Rectal smooth muscle tissue (tissue), 1 donor: ENCODE measurements around the gene POTEH.
"Not testable (repeated sequence)": the region's sequence is repeated elsewhere in the genome, so short reads cannot be mapped to it uniquely, and the experiment has no call there.

Experiments used
- H3K27ac ChIP-seq: one replicate; pipeline ENCODE4 v1.7.0; 2013; ENCODE audit warnings: low read depth, low read length, inconsistent platforms
- H3K27me3 ChIP-seq: one replicate; pipeline ENCODE4 v1.7.0; 2013; ENCODE audit warnings: low read length; ENCODE audit not compliant: control insufficient read depth, insufficient read depth
- H3K36me3 ChIP-seq: one replicate; pipeline ENCODE4 v1.7.0; 2013; ENCODE audit warnings: low read length; ENCODE audit not compliant: control insufficient read depth, insufficient read depth
- H3K4me1 ChIP-seq: one replicate; pipeline ENCODE4 v1.7.0; 2013; ENCODE audit warnings: low read length; ENCODE audit not compliant: control insufficient read depth, insufficient read depth
- H3K4me3 ChIP-seq: one replicate; pipeline ENCODE4 v1.7.0; 2013; ENCODE audit warnings: low read length
- H3K9ac ChIP-seq: one replicate; pipeline ENCODE4 v1.7.0; 2013; ENCODE audit warnings: low read length

Gene POTEH

DNA sequence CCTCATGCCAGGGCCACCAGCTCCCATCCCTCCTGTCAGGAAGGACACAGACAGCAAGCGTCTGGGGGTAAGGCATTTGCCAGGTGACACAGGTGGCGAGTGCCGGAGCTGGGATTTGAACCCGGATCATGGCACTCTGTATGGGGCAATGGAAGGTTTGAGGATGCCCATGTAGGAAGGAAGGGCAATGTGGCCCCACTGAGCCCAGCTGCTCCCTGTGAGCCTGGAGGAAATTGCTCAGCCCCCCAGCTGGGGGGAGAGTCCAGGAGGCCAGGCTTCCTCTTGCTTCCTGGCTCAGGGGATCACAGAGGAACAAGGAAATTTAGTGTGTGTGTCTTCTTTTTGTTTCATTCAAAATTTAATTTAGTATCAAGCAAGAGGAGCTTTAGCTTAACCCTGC lies 2.1 kb upstream of the POTEH start:
- not testable (repeated sequence) for H3K36me3 ChIP-seq, H3K4me3 ChIP-seq, H3K27me3 ChIP-seq, H3K4me1 ChIP-seq, H3K9ac ChIP-seq, H3K27ac ChIP-seq

- H3K4me1 ChIP-seq, H3K27me3 ChIP-seq, H3K27ac ChIP-seq, H3K4me3 ChIP-seq, H3K36me3 ChIP-seq, H3K9ac ChIP-seq: not testable (repeated sequence)
These were observed 1.7 kb upstream of the POTEH start for GRCh38 chr22:15688090-15688489.

GRCh38 chr22:15689012-15689748 lies 646 bp upstream of the POTEH start:
- H3K4me3 ChIP-seq, H3K9ac ChIP-seq, H3K36me3 ChIP-seq, H3K27ac ChIP-seq, H3K27me3 ChIP-seq, H3K4me1 ChIP-seq: not testable (repeated sequence)

- H3K27ac ChIP-seq, H3K4me3 ChIP-seq, H3K4me1 ChIP-seq, H3K27me3 ChIP-seq, H3K9ac ChIP-seq, H3K36me3 ChIP-seq: not testable (repeated sequence)
These were observed 23.8 kb downstream of the POTEH start for GRCh38 chr22:15713600-15713999.

GRCh38 chr22:15714125-15714524 lies 24.3 kb downstream of the POTEH start:
- not testable (repeated sequence) for H3K36me3 ChIP-seq, H3K27me3 ChIP-seq, H3K27ac ChIP-seq, H3K4me1 ChIP-seq, H3K4me3 ChIP-seq, H3K9ac ChIP-seq

DNA sequence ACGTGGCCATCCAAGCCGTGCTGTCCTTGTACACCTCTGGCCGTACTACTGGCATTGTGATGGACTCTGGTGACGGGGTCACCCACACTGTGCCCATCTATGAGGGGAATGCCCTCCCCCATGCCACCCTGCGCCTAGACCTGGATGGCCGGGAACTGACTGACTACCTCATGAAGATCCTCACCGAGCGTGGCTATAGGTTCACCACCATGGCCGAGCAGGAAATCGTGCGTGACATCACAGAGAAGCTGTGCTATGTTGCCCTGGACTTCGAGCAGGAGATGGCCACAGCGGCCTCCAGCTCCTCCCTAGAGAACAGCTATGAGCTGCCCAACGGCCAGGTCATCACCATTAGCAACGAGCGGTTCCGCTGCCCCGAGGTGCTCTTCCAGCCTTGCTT lies 32.1 kb downstream of the POTEH start:
- not testable (repeated sequence) for H3K4me1 ChIP-seq, H3K9ac ChIP-seq, H3K27ac ChIP-seq, H3K4me3 ChIP-seq, H3K27me3 ChIP-seq, H3K36me3 ChIP-seq

DNA sequence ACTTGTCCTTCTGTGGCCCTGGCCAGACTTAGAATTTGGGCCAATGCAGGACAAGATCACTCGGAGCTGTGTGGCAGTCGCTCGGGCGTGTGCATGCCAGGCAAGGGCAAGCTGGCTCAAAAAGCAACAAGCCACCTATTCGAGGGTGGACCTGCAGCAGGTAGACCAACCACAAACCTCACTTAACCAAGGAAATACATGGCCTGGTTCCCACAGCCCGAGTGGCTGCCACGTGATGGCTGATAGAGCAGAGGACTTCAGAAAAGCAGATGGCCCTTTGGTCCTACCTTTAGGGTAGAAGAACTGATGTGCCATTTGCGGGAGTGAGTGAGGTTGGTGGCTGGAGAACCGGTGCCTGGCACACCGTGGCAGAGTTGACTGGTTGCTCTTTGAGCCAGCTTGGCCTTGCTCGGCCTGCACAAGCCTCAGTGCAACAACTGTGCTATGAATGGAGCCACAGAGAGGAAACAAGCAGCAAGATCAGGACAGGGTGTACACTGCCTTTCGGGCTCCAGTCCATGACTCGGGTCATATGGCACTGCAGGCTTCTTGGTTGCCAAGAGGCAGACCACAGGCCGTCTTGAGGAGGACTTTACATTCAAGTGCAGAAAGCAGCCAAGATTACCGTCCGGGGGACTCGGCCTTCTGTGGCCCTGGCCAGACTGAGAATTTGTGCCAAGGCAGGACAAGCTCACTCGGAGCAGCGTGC lies 39.5 kb downstream of the POTEH start:
- H3K4me1 ChIP-seq, H3K27ac ChIP-seq, H3K9ac ChIP-seq, H3K27me3 ChIP-seq, H3K36me3 ChIP-seq, H3K4me3 ChIP-seq: not testable (repeated sequence)

- H3K36me3 ChIP-seq, H3K27me3 ChIP-seq, H3K9ac ChIP-seq, H3K27ac ChIP-seq, H3K4me3 ChIP-seq, H3K4me1 ChIP-seq: not testable (repeated sequence)
These were observed 41.2 kb downstream of the POTEH start for GRCh38 chr22:15731023-15731422.

GRCh38 chr22:15734411-15734810 lies 44.6 kb downstream of the POTEH start:
- H3K27me3 ChIP-seq, H3K27ac ChIP-seq, H3K4me1 ChIP-seq, H3K4me3 ChIP-seq, H3K9ac ChIP-seq, H3K36me3 ChIP-seq: not testable (repeated sequence)

GRCh38 chr22:15738157-15738908 lies 48.5 kb downstream of the POTEH start:
- H3K4me3 ChIP-seq, H3K9ac ChIP-seq, H3K36me3 ChIP-seq, H3K4me1 ChIP-seq, H3K27ac ChIP-seq, H3K27me3 ChIP-seq: not testable (repeated sequence)

DNA sequence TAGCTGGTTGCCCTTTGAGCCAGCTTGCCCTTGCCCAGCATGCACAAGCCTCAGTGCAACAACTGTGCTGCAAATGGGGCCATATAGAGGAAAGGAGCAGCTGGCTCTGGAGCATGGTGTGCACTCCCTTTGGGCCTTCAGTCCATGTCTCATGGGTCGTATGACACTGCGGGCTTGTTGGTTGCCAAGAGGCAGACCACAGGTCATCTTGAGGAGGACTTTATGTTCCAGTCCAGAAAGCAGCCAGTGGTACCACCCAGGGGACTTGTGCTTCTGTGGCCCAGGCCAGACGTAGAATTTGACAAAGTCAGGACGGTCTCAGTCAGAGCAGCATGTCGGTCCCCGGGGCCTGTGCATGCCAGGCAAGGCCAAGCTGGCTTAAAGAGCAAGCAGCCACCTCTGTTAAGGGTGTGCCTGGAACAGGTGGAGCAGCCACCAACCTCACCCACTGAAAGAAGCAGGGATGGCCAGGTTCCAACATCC lies 49.1 kb downstream of the POTEH start:
- not testable (repeated sequence) for H3K4me1 ChIP-seq, H3K27ac ChIP-seq, H3K4me3 ChIP-seq, H3K36me3 ChIP-seq, H3K27me3 ChIP-seq, H3K9ac ChIP-seq

DNA sequence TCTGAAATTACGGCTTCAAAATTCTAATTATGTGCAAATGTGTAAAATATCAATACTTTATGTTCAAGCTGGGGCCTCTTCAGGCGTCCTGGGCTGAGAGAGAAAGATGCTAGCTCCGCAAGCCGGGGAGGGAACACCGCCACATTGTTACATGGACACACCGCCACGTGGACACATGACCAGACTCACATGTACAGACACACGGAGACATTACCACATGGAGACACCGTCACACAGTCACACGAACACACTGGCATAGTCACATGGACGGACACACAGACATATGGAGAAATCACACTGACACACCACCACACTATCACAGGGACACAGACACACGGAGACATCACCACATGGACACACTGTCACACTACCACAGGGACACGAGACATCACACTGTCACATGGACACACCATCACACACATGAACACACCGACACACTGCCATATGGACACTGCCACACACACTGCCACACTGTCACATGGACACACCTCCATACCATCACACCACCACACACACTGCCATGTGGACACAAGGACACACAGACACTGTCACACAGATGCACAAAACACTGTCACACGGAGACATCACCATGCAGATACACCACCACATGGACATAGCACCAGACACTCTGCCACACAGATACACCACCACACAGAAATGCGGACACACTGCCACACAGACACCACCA lies 58.0 kb downstream of the POTEH start:
- H3K4me3 ChIP-seq, H3K36me3 ChIP-seq, H3K27ac ChIP-seq, H3K27me3 ChIP-seq, H3K9ac ChIP-seq, H3K4me1 ChIP-seq: not testable (repeated sequence)
